ENCODE results near the gene RAN.
"Not testable (repeated sequence)": the region's sequence is repeated elsewhere in the genome, so short reads cannot be mapped to it uniquely, and the experiment has no call there.

The RAN gene

GRCh38 chr12:130850418-130851021 is 21.3 kb upstream of the RAN start:
- DNase-seq (ENCODE audit: low read depth): no peak
- H3K4me1 ChIP-seq (ENCODE audit: control insufficient read depth, insufficient read depth, low read length): peaks cover 18% of the 10 kb centered on the region
- H3K36me3 ChIP-seq (ENCODE audit: control insufficient read depth, insufficient read depth, low read length, severe bottlenecking): no peaks in the 10 kb centered on the region
- H3K4me3 ChIP-seq (ENCODE audit: low read length): no peak overlapping the region
- H3K9me3 ChIP-seq (ENCODE audit: control insufficient read depth, low read length): peaks cover 3% of the 10 kb centered on the region
- H3K27me3 ChIP-seq (replicated peaks; ENCODE audit: control insufficient read depth, insufficient read depth, low read length): peaks cover 12% of the 10 kb centered on the region
- H3K9ac ChIP-seq (ENCODE audit: low read length): no peak overlapping the region

GRCh38 chr12:130856088-130856487 is 15.8 kb upstream of the RAN start:
- Histone ChIP-seq H3K9me3 (ENCODE audit: control insufficient read depth, low read length) (peaks cover 5% of the 10 kb centered on the region), H3K4me3 (ENCODE audit: low read length) (no peak overlapping the region), H3K9ac (ENCODE audit: low read length) (no peak overlapping the region), H3K36me3 (ENCODE audit: control insufficient read depth, insufficient read depth, low read length, severe bottlenecking) (no peaks in the 10 kb centered on the region), H3K27me3 (replicated peaks; ENCODE audit: control insufficient read depth, insufficient read depth, low read length) (peaks cover 12% of the 10 kb centered on the region), H3K4me1 (ENCODE audit: control insufficient read depth, insufficient read depth, low read length) (no peaks in the 10 kb centered on the region)
- DNase-seq (ENCODE audit: low read depth): no peak

- Histone ChIP-seq H3K36me3 (ENCODE audit: control insufficient read depth, insufficient read depth, low read length, severe bottlenecking) (no peaks in the 10 kb centered on the region), H3K9me3 (ENCODE audit: control insufficient read depth, low read length) (peaks cover 5% of the 10 kb centered on the region), H3K4me3 (ENCODE audit: low read length) (no peak overlapping the region), H3K27me3 (replicated peaks; ENCODE audit: control insufficient read depth, insufficient read depth, low read length) (peaks cover 12% of the 10 kb centered on the region), H3K9ac (ENCODE audit: low read length) (no peak overlapping the region), H3K4me1 (ENCODE audit: control insufficient read depth, insufficient read depth, low read length) (no peaks in the 10 kb centered on the region)
- no peak for DNase-seq (ENCODE audit: low read depth)
Measured at GRCh38 chr12:130858084-130858483, 13.8 kb upstream of the RAN start.

GRCh38 chr12:130859161-130859560 is 12.7 kb upstream of the RAN start:
- DNase-seq (ENCODE audit: low read depth): no peak
- H3K9me3 ChIP-seq (ENCODE audit: control insufficient read depth, low read length): peaks cover 5% of the 10 kb centered on the region
- no peaks in the 10 kb centered on the region for H3K36me3 ChIP-seq (ENCODE audit: control insufficient read depth, insufficient read depth, low read length, severe bottlenecking)

GRCh38 chr12:130860311-130860710 is 11.6 kb upstream of the RAN start:
- Histone ChIP-seq H3K9ac (ENCODE audit: low read length) (no peak overlapping the region), H3K9me3 (ENCODE audit: control insufficient read depth, low read length) (peaks cover 5% of the 10 kb centered on the region), H3K27me3 (replicated peaks; ENCODE audit: control insufficient read depth, insufficient read depth, low read length) (no peaks in the 10 kb centered on the region), H3K4me3 (ENCODE audit: low read length) (no peak overlapping the region), H3K36me3 (ENCODE audit: control insufficient read depth, insufficient read depth, low read length, severe bottlenecking) (no peaks in the 10 kb centered on the region), H3K4me1 (ENCODE audit: control insufficient read depth, insufficient read depth, low read length) (no peaks in the 10 kb centered on the region)
- no peak for DNase-seq (ENCODE audit: low read depth)

More at GRCh38 chr12:130859161-130859560, 12.7 kb upstream of the RAN start:
- no peaks in the 10 kb centered on the region for H3K4me1 ChIP-seq (ENCODE audit: control insufficient read depth, insufficient read depth, low read length)
- H3K9ac ChIP-seq (ENCODE audit: low read length): no peak overlapping the region
- peaks cover 5% of the 10 kb centered on the region for H3K27me3 ChIP-seq (replicated peaks; ENCODE audit: control insufficient read depth, insufficient read depth, low read length)
- H3K4me3 ChIP-seq (ENCODE audit: low read length): no peak overlapping the region

- H3K9me3 ChIP-seq (ENCODE audit: control insufficient read depth, low read length): peaks cover 5% of the 10 kb centered on the region
- no peaks in the 10 kb centered on the region for H3K4me1 ChIP-seq (ENCODE audit: control insufficient read depth, insufficient read depth, low read length)
- no peaks in the 10 kb centered on the region for H3K36me3 ChIP-seq (ENCODE audit: control insufficient read depth, insufficient read depth, low read length, severe bottlenecking)
- H3K9ac ChIP-seq (ENCODE audit: low read length): no peak overlapping the region
- DNase-seq (ENCODE audit: low read depth): no peak
- no peak overlapping the region for H3K4me3 ChIP-seq (ENCODE audit: low read length)
- no peaks in the 10 kb centered on the region for H3K27me3 ChIP-seq (replicated peaks; ENCODE audit: control insufficient read depth, insufficient read depth, low read length)
Measured at GRCh38 chr12:130862161-130862560, 9.7 kb upstream of the RAN start.

- not testable (repeated sequence) for H3K4me3 ChIP-seq (ENCODE audit: low read length); H3K27me3 ChIP-seq (replicated peaks; ENCODE audit: control insufficient read depth, insufficient read depth, low read length); H3K4me1 ChIP-seq (ENCODE audit: control insufficient read depth, insufficient read depth, low read length); H3K36me3 ChIP-seq (ENCODE audit: control insufficient read depth, insufficient read depth, low read length, severe bottlenecking); DNase-seq (ENCODE audit: low read depth); H3K9me3 ChIP-seq (ENCODE audit: control insufficient read depth, low read length); H3K9ac ChIP-seq (ENCODE audit: low read length)
Measured at GRCh38 chr12:130862771-130863170, 9.1 kb upstream of the RAN start.

- no peak overlapping the region for H3K4me3 ChIP-seq (ENCODE audit: low read length)
- DNase-seq (ENCODE audit: low read depth): no peak
- no peaks in the 10 kb centered on the region for H3K4me1 ChIP-seq (ENCODE audit: control insufficient read depth, insufficient read depth, low read length)
- no peak overlapping the region for H3K9ac ChIP-seq (ENCODE audit: low read length)
- no peaks in the 10 kb centered on the region for H3K9me3 ChIP-seq (ENCODE audit: control insufficient read depth, low read length)
- H3K27me3 ChIP-seq (replicated peaks; ENCODE audit: control insufficient read depth, insufficient read depth, low read length): no peaks in the 10 kb centered on the region
- H3K36me3 ChIP-seq (ENCODE audit: control insufficient read depth, insufficient read depth, low read length, severe bottlenecking): no peaks in the 10 kb centered on the region
Measured at GRCh38 chr12:130863298-130863697, 8.6 kb upstream of the RAN start.

GRCh38 chr12:130868412-130868811 is 3.5 kb upstream of the RAN start:
- H3K27me3 ChIP-seq (replicated peaks; ENCODE audit: control insufficient read depth, insufficient read depth, low read length): no peaks in the 10 kb centered on the region
- no peak for DNase-seq (ENCODE audit: low read depth)
- H3K9me3 ChIP-seq (ENCODE audit: control insufficient read depth, low read length): no peaks in the 10 kb centered on the region
- peaks cover 7% of the 10 kb centered on the region for H3K36me3 ChIP-seq (ENCODE audit: control insufficient read depth, insufficient read depth, low read length, severe bottlenecking)
- peaks cover 12% of the 10 kb centered on the region for H3K4me1 ChIP-seq (ENCODE audit: control insufficient read depth, insufficient read depth, low read length)
- H3K4me3 ChIP-seq (ENCODE audit: low read length): no peak overlapping the region
- H3K9ac ChIP-seq (ENCODE audit: low read length): no peak overlapping the region

- Histone ChIP-seq H3K27me3 (replicated peaks; ENCODE audit: control insufficient read depth, insufficient read depth, low read length) (no peaks in the 10 kb centered on the region), H3K4me1 (ENCODE audit: control insufficient read depth, insufficient read depth, low read length) (peaks cover 23% of the 10 kb centered on the region), H3K9ac (ENCODE audit: low read length) (peak overlapping the region; percentile 93), H3K36me3 (ENCODE audit: control insufficient read depth, insufficient read depth, low read length, severe bottlenecking) (peaks cover 29% of the 10 kb centered on the region), H3K4me3 (ENCODE audit: low read length) (peak overlapping the region; percentile 86), H3K9me3 (ENCODE audit: control insufficient read depth, low read length) (no peaks in the 10 kb centered on the region)
- peak; percentile 81 for DNase-seq (ENCODE audit: low read depth)
Measured at GRCh38 chr12:130870442-130871285, 1.2 kb upstream of the RAN start.

GRCh38 chr12:130872179-130873096 is 572 bp downstream of the RAN start:
- Histone ChIP-seq H3K36me3 (ENCODE audit: control insufficient read depth, insufficient read depth, low read length, severe bottlenecking) (peaks cover 47% of the 10 kb centered on the region), H3K9ac (ENCODE audit: low read length) (peak overlapping the region; percentile 95), H3K4me1 (ENCODE audit: control insufficient read depth, insufficient read depth, low read length) (peaks cover 23% of the 10 kb centered on the region), H3K9me3 (ENCODE audit: control insufficient read depth, low read length) (no peaks in the 10 kb centered on the region), H3K4me3 (ENCODE audit: low read length) (peak overlapping the region; percentile 96), H3K27me3 (replicated peaks; ENCODE audit: control insufficient read depth, insufficient read depth, low read length) (no peaks in the 10 kb centered on the region)
- peak; percentile 80 for DNase-seq (ENCODE audit: low read depth)

Data from adipocyte (in vitro differentiated cells).